ENCODE results near the gene SDK1.
"Not testable (repeated sequence)": the region's sequence is repeated elsewhere in the genome, so short reads cannot be mapped to it uniquely, and the experiment has no call there.

The SDK1 gene

DNA sequence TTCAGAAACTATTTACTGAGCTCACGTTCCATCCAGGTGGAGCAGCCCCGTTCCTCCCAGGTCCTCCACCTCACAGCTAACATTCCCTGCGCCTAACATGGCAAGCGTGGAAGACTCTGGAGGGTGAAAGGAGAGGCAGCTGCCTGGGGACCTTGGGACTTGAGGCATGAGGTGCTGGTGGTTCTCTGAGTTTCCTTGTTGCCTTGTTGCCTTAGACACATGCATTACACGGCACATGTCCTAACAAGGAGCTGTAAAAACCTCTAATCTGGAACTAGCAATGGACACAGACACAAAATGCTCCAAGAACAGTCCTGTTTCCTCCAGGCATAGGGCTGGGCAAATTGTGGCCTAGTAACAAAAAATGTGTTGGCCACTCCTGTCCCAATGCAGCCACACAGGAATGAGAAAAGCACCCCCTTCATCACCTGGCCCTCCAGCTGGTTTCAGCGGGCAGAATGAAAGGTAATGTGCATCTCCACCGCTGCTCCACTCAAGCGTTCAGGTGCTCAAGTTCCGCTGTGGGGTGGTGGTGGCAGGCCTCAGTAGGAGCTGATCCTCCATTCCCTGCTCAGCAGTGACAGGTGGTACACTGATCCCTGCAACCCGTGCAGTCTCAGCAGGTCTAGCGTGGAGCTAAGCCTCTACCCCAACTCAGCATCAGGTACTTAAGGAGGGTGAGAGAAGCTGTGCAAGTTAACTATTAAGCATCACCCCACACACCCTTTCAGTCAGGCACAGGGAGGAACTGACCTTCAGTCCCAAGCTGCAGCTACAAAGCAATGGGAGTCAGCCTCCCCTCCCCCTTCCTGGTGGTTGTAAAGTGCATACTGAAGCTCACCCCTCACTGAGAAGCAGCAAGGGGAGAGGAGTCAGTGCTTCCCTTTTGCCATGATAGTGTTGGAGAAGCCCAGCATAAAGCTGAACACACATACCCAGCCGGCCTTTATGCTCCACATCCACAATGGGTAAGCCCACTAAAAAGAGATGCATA lies 382.8 kb downstream of the SDK1 start:
- no peak for FAIRE-seq

DNA sequence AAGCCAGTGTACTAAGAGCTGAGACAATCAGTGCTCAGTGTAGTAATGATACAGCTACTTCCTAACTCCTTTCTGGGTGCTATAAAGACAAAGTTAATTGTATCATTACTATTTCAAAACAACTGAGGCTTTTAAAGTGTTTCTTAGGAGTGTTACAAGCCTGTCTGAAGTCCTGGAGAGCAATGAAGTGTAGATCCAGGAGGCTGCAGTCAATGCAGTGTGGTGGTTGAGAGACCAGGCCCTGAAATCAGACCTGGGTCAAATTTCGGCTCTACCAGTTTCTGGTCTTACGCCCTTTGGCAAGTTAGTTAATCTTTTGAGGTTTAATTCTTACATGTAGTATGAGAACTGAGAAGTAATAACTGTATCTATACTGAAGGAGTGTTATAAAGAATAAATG lies 387.0 kb downstream of the SDK1 start:
- no peak for FAIRE-seq

DNA sequence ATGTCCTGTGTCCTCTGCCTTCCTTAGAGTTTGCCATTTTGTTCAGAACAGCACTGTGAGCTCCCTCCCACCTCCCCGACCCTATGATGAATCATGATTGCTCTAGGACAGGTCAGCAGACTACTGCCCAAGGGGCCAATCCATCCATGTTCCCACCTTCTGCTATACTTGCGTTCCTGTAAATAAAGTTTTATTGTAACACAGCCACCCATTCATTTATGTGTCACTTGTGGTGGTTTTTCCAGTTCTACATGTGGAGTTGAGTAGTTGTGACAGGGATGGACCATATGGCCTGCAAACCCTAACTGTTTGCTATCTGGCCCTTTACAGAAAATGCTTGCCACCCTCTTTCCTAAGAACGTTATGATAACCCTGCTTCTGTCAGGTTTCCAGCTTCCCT lies 387.8 kb downstream of the SDK1 start:
- FAIRE-seq: no peak

- FAIRE-seq: no peak
Measured at GRCh38 chr7:3691478-3692158, 390.6 kb downstream of the SDK1 start.

DNA sequence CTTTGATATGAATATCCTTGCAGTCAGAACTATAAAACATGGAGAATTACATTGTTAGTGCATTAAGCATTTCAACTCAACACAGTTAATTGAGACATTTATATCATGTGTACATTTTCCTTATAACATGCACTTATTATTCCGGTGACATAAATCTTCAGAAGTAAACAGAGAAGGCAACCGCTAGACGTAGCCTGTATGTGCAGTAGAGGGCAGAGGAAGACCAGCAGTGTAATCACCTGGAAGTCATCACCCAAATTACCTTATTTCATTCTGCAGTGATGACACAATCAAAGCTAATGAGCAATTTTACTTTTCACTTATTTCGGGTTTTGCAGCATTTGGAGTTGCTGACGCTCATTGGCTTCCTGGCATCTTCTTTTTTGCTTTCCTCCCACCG lies 394.6 kb downstream of the SDK1 start:
- no peak for FAIRE-seq

- FAIRE-seq: no peak
Measured at GRCh38 chr7:3696113-3696512, 395.1 kb downstream of the SDK1 start.

- no peak for FAIRE-seq
Measured at GRCh38 chr7:3697472-3697871, 396.4 kb downstream of the SDK1 start.

DNA sequence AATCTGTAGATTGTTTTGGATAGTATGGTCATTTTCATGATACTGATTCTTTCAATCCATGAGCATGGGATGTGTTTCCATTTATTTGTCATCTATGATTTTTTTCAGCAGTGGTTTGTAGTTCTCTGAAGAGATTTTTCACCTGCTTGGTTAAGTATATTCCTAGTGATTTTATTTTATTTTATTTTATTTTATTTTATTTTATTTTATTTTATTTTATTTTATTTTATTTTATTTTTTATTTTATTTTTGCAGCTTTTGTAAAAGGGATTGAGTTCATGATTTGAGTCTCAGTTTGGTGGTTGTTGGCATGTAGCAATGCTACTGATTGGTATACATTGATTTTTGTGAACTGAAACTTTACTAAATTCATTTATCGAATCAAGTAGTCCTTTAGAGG lies 404.2 kb downstream of the SDK1 start:
- no peak for FAIRE-seq

DNA sequence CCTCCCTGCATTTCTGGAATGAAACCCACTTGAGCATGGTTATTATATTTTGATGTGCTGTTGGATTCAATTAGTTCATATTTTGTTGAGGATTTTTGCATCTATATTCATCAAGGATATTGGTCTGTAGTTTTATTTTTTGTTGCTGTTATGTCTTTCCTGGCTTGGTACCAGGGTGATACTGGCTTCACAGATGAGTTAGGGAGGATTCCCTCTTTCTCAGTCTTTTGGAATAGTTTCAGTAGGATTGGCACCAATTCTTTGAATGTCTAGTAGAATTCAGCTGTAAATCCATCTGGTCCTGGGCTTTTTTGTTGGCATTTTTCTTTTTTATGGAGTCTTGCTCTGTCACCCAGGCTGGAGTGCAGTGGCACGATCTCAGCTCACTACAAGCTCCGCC lies 405.0 kb downstream of the SDK1 start:
- FAIRE-seq: not testable (repeated sequence)

GRCh38 chr7:3710122-3710521 lies 409.1 kb downstream of the SDK1 start:
- no peak for FAIRE-seq

DNA sequence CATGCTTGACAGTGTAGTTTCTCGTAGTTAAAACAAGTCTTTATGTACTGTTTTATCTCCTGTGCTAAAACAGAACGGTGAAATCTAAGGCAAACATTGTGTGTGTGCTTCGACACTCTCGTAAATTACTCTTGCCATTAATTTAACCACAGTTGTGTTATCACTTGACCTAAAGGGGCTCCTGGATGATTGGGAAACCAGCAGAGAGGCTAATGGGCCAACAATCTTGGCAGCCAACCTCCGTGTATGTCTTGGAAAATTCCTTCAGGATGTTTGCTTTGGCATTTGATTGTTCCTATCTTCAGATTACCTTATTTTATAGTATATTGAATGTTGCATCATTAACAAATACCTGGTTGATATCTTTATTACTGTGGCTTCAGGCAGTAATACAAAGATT lies 409.5 kb downstream of the SDK1 start:
- no peak for FAIRE-seq

GRCh38 chr7:3712841-3713240 lies 411.8 kb downstream of the SDK1 start:
- FAIRE-seq: no peak

DNA sequence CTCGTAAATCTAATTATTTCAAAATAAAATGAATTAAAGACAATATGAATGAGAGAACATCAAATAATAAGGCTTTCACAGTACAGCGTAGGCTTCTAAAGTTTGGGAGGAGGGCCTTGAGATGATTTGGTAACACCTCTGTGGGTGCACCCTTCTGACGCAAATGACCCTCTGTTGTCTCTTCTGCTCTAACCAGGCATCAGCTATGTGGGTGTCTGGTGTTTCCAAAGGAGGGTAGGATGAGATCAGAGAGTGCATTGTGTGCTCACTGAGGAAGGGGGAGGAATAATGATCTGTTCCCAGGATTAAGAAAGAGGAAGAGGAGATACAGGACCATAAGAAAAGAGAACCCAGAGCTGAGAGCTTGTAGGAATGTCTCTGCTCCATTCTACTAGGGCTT lies 420.4 kb downstream of the SDK1 start:
- no peak for FAIRE-seq

DNA sequence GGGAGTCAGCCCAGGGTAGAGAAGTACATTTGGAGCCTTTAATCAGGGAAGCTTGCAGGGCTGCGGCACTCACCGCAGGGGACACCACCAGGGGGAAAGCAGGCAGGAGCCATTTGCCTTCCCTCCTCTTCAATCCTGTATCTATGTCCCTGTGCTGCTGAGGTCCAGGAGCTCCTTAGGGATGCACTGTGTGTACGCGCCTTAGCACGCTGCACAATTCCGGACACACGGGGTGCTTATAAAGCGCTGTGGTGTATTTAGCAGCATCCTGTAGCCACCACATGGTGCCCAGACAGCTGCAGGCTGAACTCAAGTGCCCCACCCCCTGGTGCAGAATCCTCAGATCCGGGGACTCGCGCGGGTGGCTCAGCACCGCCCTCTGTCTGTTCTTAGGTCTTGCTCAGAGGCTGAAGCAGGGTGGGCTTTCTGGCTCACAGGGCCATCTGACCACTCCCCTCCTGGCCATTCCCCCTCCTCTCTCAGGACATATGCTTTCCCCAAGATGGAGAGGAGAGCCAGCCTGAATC lies 421.4 kb downstream of the SDK1 start:
- no peak for FAIRE-seq

GRCh38 chr7:3725155-3726059 lies 424.4 kb downstream of the SDK1 start:
- FAIRE-seq: no peak

- no peak for FAIRE-seq
Measured at GRCh38 chr7:3730276-3730675, 429.2 kb downstream of the SDK1 start.

GRCh38 chr7:3732395-3733005 lies 431.4 kb downstream of the SDK1 start:
- FAIRE-seq: no peak

- no peak for FAIRE-seq
Measured at GRCh38 chr7:3733541-3734140, 432.6 kb downstream of the SDK1 start.

DNA sequence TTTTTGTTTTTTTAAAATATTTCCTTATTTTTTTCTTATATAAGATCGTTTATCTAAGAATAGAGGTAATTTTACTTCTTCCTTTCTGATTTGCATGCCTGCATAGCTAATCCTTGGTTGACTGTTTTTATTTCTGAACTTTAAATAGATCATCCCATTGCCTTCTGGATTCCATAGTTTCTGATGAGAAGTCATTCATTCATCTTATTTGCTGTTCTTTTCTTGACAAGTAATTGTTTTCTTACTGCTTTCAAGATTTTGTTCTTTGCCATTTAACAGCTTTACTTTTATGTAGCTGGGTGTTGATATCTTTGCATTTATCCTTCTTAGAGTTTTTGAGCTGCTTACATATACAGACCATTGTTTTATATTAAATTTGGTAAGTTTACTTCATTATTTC lies 437.9 kb downstream of the SDK1 start:
- FAIRE-seq: no peak

DNA sequence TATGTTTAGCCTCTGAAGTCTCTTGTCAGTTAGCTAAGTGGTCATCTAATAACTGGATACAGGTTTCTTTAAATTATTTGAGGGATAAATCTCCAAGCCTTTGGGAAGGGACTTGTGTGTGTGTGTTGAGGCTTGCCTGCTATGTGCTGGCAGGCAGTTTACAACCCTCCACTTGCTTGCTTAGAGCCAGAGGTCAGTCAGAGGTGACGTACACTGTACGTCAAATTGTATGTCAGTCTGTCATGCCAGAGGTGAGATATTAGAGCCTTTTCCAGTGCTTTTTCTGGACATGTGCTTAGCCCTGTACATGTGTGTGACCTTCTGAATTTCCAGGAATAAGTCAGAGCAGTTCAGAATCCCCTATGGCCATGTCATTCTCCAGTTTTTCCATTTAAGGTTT lies 438.9 kb downstream of the SDK1 start:
- no peak for FAIRE-seq

- no peak for FAIRE-seq
Measured at GRCh38 chr7:3747467-3747866, 446.4 kb downstream of the SDK1 start.

- no peak for FAIRE-seq
Measured at GRCh38 chr7:3748389-3748788, 447.3 kb downstream of the SDK1 start.
